ENCODE results near the gene LDAH.

GRCh38 chr2:20781656-20782265 lies 41.1 kb downstream of the LDAH start:
- TF ChIP-seq POLR2A (IDR thresholded peaks at IDR 0.05), result no peak
- TF ChIP-seq, protein P1, sequence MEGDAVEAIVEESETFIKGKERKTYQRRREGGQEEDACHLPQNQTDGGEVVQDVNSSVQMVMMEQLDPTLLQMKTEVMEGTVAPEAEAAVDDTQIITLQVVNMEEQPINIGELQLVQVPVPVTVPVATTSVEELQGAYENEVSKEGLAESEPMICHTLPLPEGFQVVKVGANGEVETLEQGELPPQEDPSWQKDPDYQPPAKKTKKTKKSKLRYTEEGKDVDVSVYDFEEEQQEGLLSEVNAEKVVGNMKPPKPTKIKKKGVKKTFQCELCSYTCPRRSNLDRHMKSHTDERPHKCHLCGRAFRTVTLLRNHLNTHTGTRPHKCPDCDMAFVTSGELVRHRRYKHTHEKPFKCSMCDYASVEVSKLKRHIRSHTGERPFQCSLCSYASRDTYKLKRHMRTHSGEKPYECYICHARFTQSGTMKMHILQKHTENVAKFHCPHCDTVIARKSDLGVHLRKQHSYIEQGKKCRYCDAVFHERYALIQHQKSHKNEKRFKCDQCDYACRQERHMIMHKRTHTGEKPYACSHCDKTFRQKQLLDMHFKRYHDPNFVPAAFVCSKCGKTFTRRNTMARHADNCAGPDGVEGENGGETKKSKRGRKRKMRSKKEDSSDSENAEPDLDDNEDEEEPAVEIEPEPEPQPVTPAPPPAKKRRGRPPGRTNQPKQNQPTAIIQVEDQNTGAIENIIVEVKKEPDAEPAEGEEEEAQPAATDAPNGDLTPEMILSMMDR (IDR thresholded peaks at IDR 0.05), result peak in 4 of 6 experiments; percentile 51 to 64 (median 58)
